Measurements from ENCODE around the gene KIAA1958.

The KIAA1958 gene, protein sequence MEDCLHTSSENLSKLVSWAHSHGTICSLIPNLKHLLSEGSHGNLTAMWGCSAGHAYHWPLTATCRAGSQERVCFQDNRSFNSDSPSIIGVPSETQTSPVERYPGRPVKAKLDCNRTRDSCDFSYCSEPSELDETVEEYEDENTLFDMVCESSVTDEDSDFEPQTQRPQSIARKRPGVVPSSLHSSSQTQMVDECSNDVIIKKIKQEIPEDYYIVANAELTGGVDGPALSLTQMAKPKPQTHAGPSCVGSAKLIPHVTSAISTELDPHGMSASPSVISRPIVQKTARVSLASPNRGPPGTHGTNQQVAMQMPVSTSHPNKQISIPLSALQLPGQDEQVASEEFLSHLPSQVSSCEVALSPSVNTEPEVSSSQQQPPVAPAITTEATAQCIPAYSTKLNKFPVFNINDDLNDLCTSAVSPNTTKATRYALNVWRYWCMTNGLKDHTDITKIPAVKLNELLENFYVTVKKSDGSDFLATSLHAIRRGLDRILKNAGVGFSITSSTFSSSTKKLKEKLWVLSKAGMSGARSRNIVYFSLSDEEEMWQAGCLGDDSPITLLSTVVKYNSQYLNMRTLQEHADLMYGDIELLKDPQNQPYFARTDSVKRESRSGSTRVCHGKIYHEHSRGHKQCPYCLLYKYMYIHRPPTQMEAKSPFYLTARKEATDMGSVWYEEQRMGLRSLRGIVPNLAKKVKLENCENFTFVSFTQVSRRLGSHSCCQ

DNA sequence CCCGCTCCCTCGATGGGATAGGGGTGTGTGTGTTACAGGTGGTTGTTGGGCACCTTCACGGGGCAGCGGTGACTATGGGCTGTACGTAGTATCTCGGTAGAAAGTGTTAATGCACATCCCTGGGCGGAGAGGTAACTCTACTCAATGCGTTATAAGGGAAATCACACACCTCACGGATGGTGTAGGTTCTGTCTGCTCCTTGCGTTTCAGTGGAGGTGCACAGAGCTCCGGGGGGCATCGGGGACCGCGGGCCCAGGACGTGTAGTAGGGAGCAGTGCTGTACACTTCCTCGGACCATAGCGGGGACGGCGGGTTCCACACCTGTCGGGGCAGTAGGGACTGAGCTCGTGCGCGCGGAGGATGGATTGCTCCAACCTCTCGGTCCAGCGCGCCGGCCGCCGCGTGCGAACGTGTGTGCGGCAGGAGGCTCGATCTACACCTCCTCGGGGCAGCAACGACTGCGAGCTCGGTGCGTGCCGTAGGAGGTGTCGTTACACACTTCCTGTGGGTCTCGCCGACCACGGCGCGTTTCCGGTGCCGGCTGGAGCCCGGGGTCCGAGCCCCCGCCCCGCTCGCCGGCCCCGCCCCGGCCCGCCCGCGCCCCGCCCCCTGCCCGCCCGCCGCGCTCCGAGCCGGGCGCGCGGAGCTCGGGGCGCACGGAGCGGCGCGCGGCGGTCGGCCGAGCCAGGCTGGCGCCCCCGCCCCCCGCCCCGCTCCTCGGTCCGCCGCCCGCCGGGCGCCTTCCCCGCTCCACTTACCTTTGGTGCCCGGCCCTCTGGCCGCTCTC lies at the start of gene KIAA1958:
TSS of gene KIAA1958 (plus strand) at position 607 of the 787 bp plus-strand sequence. CDS start 87,254 bp downstream, outside the sequence.
- no peak for DNase-seq

DNA sequence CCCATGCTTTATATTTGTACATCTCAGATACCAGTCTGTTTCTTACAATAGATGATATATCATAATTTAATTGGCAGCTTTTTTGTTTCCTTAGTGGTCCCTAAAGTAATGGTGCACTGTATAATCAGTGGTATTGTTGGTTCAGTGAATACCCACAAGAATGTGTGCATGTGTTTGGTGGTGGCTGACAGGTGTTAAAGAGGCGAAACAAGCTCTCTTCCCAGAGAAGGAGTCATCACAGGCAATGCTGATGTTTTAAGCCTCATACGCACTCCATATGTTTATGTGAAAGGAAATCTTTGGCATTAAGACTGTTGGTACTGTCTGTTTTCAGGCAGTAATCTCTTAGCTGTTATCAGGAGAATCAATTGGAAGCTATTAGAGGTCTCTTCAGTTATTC lies 49.2 kb upstream of the KIAA1958 start:
- DNase-seq = no peak

DNA sequence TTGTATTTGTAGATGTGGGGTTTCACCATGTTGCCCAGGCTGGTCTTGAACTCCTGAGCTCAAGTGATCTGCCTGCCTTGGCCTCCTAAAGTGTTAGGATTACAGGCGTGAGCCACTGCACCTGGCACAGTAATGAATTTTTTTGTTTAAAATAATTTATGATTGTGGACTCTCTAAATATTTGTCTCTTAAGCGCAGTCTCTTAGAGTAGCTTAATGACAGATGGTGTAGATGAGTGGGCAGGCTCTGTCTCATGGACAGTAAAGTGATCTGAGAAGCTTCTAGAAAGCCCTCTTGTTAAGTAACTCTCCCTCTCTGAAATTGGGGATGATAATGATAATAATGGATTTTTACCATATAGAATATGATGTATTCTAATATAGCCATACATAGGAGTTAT lies 47.5 kb upstream of the KIAA1958 start:
- DNase-seq = no peak

DNA sequence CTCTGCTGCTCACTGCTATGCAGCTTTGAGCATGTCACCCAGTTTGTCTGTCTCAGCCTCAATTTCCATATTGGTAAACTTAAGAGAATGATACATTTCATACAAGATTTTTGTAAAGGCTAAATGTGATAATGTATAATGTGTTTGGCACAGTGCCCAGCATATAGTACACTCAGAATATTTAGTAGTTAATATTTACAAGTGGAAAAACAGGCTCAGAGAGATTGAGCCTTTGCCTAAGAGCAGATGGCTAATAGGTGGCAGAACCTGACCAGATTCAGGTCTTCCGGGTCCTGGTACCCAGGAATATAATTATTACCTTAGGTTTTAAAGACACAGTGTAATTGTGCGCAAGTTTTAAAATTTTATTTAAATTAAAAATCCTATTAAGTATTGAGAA lies 46.8 kb upstream of the KIAA1958 start:
- DNase-seq = no peak

DNA sequence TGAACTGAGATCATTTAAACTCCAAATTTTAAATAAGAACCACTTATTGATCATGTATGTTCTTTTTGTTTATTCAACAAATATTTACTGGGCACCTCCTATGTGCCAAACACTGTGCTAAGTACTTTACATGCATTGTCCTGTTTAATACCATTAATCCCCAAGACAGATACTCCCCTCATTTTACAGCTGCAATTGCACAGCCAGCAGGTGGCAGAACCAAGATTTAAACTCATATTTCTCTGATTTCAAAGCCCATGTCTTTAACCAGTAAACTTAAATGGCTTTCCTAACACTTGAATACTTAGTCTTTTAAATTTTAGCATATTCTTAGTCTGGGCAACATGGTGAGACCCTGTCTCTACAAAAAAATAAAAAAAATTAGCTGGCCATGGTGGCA lies 43.4 kb upstream of the KIAA1958 start:
- DNase-seq = no peak

DNA sequence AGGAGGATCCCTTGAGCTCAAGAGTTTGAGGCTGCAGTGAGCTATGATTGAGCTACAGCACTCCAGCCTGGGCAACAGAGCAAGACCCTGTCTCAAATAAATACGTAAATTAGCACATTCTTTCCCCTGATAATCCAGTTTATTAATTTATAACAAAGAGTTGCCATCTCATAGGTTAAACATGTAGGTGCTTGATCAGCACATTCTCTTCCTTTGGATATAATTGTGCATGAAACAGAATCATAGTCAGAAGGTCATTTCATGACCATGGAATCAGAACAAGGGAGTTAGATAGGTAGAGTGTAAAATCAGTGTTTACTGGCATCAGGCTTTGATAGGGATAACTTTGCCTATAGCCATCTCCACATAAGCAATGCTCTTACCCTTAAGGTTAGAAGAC lies 43.0 kb upstream of the KIAA1958 start:
- no peak for DNase-seq

DNA sequence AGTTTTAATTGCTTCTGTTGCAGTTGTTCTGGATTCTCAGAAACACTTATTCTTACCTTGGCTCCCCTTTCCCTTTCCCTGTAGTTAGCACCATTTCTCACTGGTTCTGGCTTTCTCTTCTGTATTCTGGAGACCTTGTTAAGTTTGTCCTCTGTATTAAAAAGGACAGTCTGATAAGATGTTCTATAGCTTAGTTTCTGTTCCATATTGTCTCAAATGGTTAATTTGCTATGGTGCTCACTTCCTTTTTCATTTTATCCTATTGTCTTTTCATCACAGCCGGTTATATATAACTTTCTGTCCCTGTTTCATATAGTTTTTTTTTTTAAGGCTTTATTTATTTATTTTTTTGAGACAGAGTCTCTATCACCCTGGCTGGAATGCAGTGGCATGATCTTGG lies 41.4 kb upstream of the KIAA1958 start:
- DNase-seq = no peak

DNA sequence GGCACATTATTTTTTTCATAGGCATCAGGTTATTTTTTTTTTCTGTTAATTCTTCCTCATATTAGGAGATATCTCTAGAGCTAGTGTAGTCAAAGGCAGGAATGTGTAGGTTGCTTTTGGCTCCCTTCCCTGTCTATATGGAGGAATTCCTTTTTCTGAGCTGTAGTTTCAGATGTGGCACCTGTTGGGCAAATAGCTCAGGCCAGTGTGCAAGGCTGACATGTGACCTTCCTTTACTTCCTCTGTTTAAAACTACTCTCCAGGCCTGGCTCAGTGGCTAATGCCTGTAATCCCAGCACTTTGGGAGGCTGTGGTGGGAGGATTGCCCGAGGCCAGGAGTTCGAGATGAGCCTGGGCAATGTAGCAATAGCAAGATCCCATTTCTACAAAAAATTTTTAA lies 40.5 kb upstream of the KIAA1958 start:
- DNase-seq = no peak

DNA sequence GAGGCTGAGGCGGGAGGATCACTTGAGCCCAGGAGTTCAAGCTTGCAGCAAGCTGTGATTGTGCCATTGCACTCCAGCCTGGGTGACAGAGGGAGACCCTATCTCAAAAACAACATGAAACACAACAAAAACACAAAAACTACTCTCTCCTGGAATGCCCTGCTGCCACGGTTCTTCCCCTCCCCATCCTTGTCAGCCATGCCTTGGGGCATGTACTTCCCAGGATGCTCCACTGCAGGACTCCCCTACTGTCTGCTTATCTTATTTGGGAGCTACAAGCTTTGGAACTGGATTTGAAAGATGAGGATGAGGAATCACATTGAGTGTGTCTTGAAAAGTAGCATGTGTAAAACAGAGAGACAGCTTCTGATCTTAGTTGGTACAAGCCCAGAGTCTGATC lies 40.1 kb upstream of the KIAA1958 start:
- no peak for DNase-seq

DNA sequence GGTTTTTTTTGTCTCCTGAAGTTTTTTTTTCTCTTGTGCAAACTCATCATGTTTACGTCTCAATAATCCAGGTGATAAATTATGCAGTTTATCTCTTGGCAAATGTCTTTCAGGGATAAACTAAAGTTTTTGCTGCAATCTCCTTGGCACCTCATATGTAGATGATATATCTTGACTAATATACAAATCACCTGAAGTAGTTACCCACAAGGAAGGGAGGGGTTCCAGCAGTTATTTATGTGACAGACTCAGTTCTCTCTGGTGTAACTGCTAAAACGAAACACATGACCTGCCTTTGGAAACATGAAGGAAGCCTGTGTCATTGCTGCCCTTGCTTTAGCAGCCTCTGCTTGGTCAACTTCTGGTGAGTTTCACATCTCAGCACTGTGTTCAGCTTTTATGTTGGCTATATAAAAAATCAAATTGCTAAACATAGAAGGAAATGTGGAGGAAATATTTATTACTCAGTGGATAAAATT lies 39.3 kb upstream of the KIAA1958 start:
- DNase-seq = no peak

DNA sequence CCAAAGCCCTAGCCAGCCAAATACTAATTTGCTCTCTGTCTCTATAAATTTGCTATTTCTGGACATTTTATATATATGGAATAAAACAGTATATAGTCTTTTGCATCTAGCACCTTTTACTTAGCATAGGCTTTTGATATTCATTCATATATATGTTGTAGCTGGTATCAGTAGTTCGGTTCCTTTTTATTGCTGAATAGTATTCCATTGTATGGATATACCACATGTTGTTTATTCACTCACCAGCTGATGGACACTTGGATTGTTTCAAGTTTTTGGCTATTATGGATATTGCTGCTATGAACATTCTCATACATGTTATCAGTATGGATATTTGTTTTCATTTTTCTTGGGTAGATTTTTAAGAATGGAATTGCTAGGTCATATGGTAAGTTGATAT lies 23.8 kb upstream of the KIAA1958 start:
- DNase-seq = no peak

DNA sequence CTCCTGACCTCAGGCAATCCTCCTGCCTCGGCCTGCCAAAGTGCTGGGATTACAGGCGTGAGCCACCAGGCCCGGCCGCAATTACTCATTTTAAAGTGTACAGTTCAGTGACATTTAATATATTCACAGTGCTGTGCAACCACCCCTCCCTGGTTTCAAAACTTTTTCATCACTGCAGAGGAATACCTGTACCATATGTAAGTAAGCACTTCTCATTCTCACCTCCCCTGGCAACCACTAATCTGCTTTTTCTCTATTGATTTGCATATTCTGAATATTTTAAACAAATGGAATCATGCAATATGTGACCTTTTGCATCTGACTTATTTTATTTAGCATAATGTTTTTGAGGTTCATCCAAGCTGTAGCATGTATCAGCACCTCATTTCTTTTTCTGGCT lies 21.3 kb upstream of the KIAA1958 start:
- DNase-seq = no peak

DNA sequence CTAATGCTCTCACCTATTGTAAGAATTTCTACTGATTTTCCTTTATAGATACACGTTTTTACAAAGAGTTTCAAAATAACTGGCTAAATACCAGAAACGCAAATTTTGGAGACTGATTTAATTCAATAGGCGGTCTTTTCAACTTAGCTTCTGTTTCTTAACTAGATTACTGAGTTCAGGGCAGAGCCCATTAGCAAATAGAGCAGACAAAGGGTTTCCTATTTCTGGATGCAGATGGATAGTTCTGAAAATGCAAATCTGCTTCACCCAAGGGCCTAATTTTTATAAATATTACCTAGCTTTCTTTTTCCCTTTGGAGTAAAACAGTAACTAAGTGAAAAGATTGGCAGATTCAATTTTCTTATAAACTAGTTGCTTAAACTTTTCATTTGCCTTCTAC lies 13.6 kb upstream of the KIAA1958 start:
- DNase-seq = no peak

DNA sequence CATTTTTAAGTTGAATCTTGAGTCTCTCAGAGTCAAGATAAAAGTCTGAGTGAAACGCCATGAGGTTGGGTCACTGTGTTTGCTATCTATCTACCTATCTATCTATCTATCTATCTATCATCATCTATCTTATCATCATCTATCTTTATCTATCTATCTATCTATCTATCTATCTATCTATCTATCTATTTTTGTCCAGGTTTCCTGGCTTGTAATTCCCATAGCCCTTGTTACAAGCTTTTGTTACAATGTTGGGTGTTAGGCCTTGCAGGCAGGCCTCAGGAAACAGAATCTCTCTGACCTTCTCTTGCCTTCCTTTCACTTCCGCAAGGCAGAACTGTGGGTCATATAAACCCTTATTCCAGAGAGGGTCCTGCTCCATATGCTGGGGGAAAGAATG lies 12.6 kb upstream of the KIAA1958 start:
- no peak for DNase-seq

DNA sequence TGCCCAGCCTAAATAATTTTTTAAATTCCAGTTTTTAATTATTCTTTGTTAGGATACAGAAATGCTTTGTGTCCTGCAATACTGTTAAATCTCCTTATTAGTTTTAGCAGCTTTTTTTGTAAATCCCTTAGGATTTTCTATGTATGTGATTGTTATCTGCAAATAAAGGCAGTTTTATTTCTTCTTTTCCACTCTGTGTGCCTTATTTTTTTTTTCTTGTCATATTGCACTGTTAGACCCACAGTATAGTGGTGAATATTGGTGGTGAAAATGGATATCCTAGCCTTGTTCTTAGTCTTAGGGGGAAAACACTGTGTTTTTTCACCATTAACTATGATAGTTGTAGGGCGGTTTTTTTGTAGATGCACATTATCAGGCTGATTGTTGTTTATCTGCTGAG lies 11.3 kb upstream of the KIAA1958 start:
- no peak for DNase-seq

DNA sequence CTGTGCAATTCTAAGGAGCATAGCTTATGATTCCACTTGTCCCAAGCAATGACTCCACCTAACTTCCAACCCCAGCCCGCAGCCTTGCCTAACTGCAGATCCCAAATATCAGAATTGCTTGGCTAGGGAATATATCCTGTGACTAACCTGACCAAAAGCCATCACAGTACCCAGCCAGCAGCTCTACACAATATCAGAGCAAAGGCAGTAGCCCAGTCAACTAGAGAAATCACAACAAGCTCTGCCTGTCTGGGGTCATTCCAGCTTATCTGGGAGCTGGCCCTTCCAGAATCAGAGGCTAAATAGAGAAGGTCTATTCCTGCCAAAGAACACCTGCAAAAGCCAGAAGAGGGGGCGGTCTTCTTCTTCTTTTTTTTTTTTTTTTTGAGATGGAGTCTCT lies 9.3 kb upstream of the KIAA1958 start:
- DNase-seq = no peak

DNA sequence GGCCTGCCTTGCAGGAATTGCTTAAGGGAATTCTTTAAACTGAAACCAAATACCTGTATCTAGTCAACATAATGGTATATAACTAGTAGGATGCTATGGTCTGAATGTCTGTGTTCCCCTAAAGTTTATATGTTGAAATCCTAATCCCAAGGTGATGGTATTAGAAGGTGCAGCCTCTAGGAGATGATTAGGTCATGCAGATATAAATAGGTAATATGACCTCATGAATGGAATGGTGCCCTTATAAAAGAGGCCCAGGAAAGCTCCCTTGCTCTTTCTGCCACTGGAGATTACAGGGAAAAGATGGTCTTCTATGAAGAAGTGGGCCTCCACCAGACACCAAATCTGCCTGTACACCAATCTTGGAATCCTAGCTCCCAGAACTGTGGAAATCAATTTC lies 7.4 kb upstream of the KIAA1958 start:
- DNase-seq = no peak

DNA sequence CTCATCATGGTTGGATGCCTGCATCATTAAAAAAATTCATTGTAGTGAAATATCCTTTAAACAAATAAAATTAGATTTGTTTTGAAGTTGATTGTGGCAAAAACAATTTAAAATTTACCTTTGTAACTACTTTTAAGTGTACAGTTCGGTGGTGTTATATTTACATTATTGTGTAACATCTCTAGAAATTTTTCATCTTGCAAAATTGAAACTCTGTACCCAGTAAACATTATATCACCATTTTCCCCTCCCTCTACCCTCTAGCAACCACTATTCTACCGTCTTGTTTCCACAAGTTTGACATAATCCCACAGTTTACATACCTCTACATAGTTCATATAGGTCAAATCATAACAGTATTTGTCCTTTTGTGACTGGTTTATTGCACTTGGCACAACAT lies 2.0 kb upstream of the KIAA1958 start:
- DNase-seq = no peak

DNA sequence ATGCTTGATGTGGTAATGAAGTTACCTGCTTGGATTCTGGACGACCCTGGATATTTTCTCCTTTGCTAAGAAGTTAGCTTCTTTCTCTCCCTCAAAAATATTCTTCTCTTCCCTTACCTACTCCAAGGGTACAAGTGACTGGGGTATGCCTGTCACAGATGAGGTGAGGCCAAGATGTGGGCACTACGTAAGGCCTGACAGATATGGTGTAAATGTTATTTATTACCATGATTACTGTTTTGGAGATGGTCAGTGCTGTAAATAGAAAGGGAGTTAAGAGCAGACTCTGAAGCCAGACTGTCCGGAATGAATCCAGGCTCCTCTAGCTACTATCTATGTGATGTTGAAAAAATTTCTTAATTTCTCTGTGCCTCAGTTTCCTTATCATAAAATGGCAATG lies 1.1 kb upstream of the KIAA1958 start:
- no peak for DNase-seq

DNA sequence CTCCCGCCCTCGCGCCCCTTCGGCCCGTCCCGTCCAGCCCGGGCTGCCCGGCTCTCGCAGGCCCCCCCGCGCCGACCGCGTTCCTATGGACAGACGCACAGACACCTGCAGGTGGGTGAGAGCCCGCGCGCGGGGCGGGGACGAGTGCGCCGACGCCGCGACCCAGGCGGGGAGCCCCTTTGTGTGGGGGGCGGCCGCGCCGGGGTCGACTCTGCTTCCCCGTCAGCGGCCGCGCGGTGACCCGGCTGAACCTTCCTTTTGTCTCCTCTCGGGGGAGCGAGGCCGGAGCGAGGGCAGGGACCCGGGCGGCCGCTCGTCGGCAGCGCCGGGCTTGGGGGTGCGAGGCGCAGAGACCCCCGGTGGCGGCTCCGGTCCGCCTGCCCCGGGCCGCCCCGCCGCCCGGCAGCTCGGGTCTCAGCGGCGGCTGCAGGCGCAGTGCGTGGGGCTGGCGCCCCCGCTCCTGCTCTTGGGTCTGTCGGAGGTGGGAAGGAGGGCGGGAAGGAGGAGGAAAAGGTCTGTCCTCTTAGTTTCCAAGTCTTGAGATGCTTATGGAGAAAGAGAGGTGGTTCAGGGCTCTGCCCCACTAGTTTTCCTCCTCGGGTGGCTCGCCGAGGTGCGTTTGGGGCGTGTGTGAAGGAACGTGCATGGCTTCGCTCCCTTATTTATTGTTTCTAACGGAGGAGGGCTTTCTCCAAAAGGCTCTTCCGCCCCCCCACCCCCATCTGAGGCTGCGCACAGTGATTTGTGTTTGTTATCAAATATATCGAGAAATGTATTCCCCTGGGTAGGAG lies 576 bp downstream of the KIAA1958 start:
- DNase-seq = no peak

DNA sequence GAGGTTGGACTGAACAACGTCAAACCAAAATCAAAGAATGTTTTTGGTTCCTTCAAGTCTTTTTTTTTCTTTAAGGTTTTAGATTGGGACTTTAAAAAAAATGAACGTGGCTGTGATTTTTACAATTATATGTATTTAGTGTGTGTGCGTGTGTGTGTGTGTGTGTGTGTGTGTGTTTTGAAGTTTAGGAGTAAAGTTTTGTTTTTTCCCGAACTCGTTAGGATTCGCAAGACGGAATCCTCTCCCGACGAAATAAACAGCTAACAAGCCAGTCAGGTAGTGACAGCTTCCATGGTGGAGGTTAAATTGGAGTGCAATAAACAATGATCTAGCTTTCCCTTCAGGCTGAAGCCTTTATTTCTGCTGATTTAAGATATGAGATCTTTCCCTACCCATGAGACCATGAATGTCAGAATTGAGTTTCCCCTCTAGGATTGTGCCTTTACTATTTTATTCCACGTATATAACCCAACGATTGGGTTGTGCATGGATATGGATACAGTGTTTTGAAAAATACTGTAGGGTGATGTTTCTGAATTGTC lies 1.2 kb downstream of the KIAA1958 start:
- DNase-seq = no peak

DNA sequence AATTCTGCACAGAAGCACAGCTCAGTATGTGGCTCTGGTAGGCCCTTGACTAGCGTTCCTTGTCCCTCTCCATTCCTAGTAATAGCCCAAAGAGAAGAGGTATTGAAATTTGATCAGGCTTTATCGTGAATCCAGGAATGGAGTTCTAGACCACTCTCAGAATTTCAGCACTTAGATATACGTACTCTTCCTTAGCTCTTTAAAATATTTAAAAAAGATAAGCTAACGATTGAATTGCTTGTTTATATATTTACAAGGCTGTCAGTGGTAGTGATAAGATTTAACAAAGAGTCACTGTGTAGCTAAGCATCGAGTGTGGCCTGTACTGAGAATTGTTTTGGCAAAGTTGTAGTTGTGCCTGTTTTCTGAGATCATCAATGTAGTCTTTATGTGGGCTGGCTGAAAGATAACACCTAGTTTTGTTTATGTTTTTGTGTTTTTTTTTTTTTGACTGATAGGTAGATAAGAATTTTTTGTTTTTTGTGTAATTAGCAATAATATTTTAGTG lies 2.5 kb downstream of the KIAA1958 start:
- DNase-seq = no peak

Data from SIG-M5 (cell line).